ENCODE data around the gene DGKD. TPM values are rescaled to one million over a fixed set of nuclear protein-coding genes. Genes with fewer than 3 reads are reported as not detected.
"Not testable (repeated sequence)": the region's sequence is repeated elsewhere in the genome, so short reads cannot be mapped to it uniquely, and the experiment has no call there.

The DGKD gene
- total RNA-seq, 1 experiment from 2014 or later = 14.1 TPM

- no peak for DNase-seq (ENCODE audit: low read depth)
Measured at GRCh38 chr2:233361297-233361696, 7.0 kb downstream of the DGKD start.

- DNase-seq (ENCODE audit: low read depth) = no peak
Measured at GRCh38 chr2:233362742-233363141, 8.4 kb downstream of the DGKD start.

GRCh38 chr2:233363744-233364235 is 9.5 kb downstream of the DGKD start:
- DNase-seq (ENCODE audit: low read depth) = no peak

- DNase-seq (ENCODE audit: low read depth) = no peak
Measured at GRCh38 chr2:233365861-233366520, 11.7 kb downstream of the DGKD start.

- no peak for DNase-seq (ENCODE audit: low read depth)
Measured at GRCh38 chr2:233367586-233367985, 13.3 kb downstream of the DGKD start.

GRCh38 chr2:233368756-233369155 is 14.5 kb downstream of the DGKD start:
- DNase-seq (ENCODE audit: low read depth) = no peak

GRCh38 chr2:233369462-233369861 is 15.2 kb downstream of the DGKD start:
- no peak for DNase-seq (ENCODE audit: low read depth)

- no peak for DNase-seq (ENCODE audit: low read depth)
Measured at GRCh38 chr2:233369897-233370685, 15.8 kb downstream of the DGKD start.

GRCh38 chr2:233371641-233372040 is 17.3 kb downstream of the DGKD start:
- DNase-seq (ENCODE audit: low read depth) = no peak

- DNase-seq (ENCODE audit: low read depth) = no peak
Measured at GRCh38 chr2:233372855-233373254, 18.6 kb downstream of the DGKD start.

- no peak for DNase-seq (ENCODE audit: low read depth)
Measured at GRCh38 chr2:233373316-233373715, 19.0 kb downstream of the DGKD start.

GRCh38 chr2:233374776-233375175 is 20.5 kb downstream of the DGKD start:
- DNase-seq (ENCODE audit: low read depth) = not testable (repeated sequence)

GRCh38 chr2:233375490-233376314 is 21.4 kb downstream of the DGKD start:
- DNase-seq (ENCODE audit: low read depth) = no peak

- no peak for DNase-seq (ENCODE audit: low read depth)
Measured at GRCh38 chr2:233379034-233379433, 24.7 kb downstream of the DGKD start.

- DNase-seq (ENCODE audit: low read depth) = no peak
Measured at GRCh38 chr2:233379441-233379840, 25.1 kb downstream of the DGKD start.

- no peak for DNase-seq (ENCODE audit: low read depth)
Measured at GRCh38 chr2:233380132-233380895, 26.0 kb downstream of the DGKD start.

- no peak for DNase-seq (ENCODE audit: low read depth)
Measured at GRCh38 chr2:233380995-233381637, 26.8 kb downstream of the DGKD start.

GRCh38 chr2:233381638-233381995 is 27.3 kb downstream of the DGKD start:
- no peak for DNase-seq (ENCODE audit: low read depth)

- no peak for DNase-seq (ENCODE audit: low read depth)
Measured at GRCh38 chr2:233384015-233384414, 29.7 kb downstream of the DGKD start.

GRCh38 chr2:233384811-233385488 is 30.7 kb downstream of the DGKD start:
- DNase-seq (ENCODE audit: low read depth) = no peak

Data from HT1080 (cell line).